Astrocyte (in vitro differentiated cells and primary cell): ENCODE data around the gene MAPK8IP3. TPM values are rescaled to one million over a fixed set of nuclear protein-coding genes. Genes with fewer than 3 reads are reported as not detected.
A peak's percentile ranks its signal among the peaks of the same experiment; 100 is the strongest.

Experiments used
- DNase-seq: peaks from one replicate; pipeline ENCODE4 v3.0.0-alpha.2; 2010; ENCODE audit warnings: low read depth
- FAIRE-seq: peaks from 2 replicates; lab custom pipeline; 2011; peaks lifted over from hg19 to GRCh38; lab: Jason Lieb, UNC
- H2AFZ ChIP-seq: 2 replicates; pipeline ENCODE4 v1.6.0; 2012; ENCODE audit warnings: low read depth, low read length, inconsistent platforms
- H3K27ac ChIP-seq: 2 replicates; pipeline ENCODE4 v1.5.1; 2011; ENCODE audit warnings: low read depth, low read length, inconsistent platforms
- H3K27me3 ChIP-seq: 2 replicates; pipeline ENCODE4 v1.6.0; 2011; ENCODE audit warnings: low read length, inconsistent platforms; ENCODE audit not compliant: insufficient read depth
- H3K36me3 ChIP-seq: 2 replicates; pipeline ENCODE4 v1.5.1; 2011; ENCODE audit warnings: low read length, inconsistent platforms; ENCODE audit not compliant: insufficient read depth
- H3K4me1 ChIP-seq: 2 replicates; pipeline ENCODE4 v1.5.1; 2011; ENCODE audit warnings: low read length, inconsistent platforms; ENCODE audit not compliant: insufficient read depth
- H3K4me2 ChIP-seq: 2 replicates; pipeline ENCODE4 v1.6.0; 2012; ENCODE audit warnings: low read length, inconsistent platforms
- H3K4me3 ChIP-seq: 2 replicates; pipeline ENCODE4 v1.5.1; 2011; ENCODE audit warnings: low read depth, mild to moderate bottlenecking, low read length, inconsistent platforms; ENCODE audit not compliant: insufficient read depth
- H3K79me2 ChIP-seq: 2 replicates; pipeline ENCODE4 v1.6.0; 2012; ENCODE audit warnings: mild to moderate bottlenecking, low read length, inconsistent platforms; ENCODE audit not compliant: insufficient read depth
- H3K9ac ChIP-seq: 2 replicates; pipeline ENCODE4 v1.6.0; 2012; ENCODE audit warnings: mild to moderate bottlenecking, low read length, inconsistent platforms
- H3K9me3 ChIP-seq: 2 replicates; pipeline ENCODE4 v1.5.1; 2012; ENCODE audit warnings: low read depth, mild to moderate bottlenecking, low read length, inconsistent platforms; ENCODE audit not compliant: insufficient read depth
- H4K20me1 ChIP-seq: 2 replicates; pipeline ENCODE4 v1.6.0; 2012; ENCODE audit warnings: low read length, inconsistent platforms; ENCODE audit not compliant: insufficient read depth
- H3K27ac Mint-ChIP-seq: one replicate; pipeline ENCODE4 v1.8.0; 2021; ENCODE audit warnings: mild to moderate bottlenecking, mixed read lengths; ENCODE audit not compliant: unreplicated experiment
- H3K27me3 Mint-ChIP-seq: one replicate; pipeline ENCODE4 v1.8.0; 2021; ENCODE audit warnings: low read depth, mixed read lengths; ENCODE audit not compliant: unreplicated experiment
- H3K36me3 Mint-ChIP-seq: one replicate; pipeline ENCODE4 v1.8.0; 2021; ENCODE audit warnings: low read depth, mixed read lengths; ENCODE audit not compliant: unreplicated experiment
- H3K4me1 Mint-ChIP-seq: one replicate; pipeline ENCODE4 v1.8.0; 2021; ENCODE audit warnings: low read depth, mixed read lengths; ENCODE audit not compliant: unreplicated experiment
- H3K4me3 Mint-ChIP-seq: one replicate; pipeline ENCODE4 v1.8.0; 2021; ENCODE audit warnings: mild to moderate bottlenecking, moderate library complexity, mixed read lengths; ENCODE audit not compliant: unreplicated experiment
- H3K9me3 Mint-ChIP-seq: one replicate; pipeline ENCODE4 v1.8.0; 2021; ENCODE audit warnings: mild to moderate bottlenecking, mixed read lengths; ENCODE audit not compliant: unreplicated experiment
- EZH2 ChIP-seq: IDR thresholded peaks from 2 replicates; pipeline ENCODE4 v1.6.1; 2012; ENCODE audit warnings: mild to moderate bottlenecking, low read length, inconsistent platforms; ENCODE audit not compliant: insufficient read depth
- total RNA-seq: library from RNA; stranded (reverse); gene quantifications from 2 replicates; pipeline ENCODE4 v1.2.1, GENCODE V29; 2021
- TF ChIP-seq, protein P1 (sequence below): IDR thresholded peaks from 2 replicates; pipeline ENCODE4 v1.5.1; 2011; ENCODE audit warnings: low read depth, mild to moderate bottlenecking, inconsistent platforms, low read length, moderate library complexity; ENCODE audit not compliant: insufficient read depth

MAPK8IP3 gene
- total RNA-seq, 1 donor from 2014 or later: 92.4 TPM

- FAIRE-seq (no peak), DNase-seq (peak; percentile 29)
- Histone ChIP-seq H3K9me3 (no peaks in the 10 kb centered on the region), H3K4me1 (peaks cover 27% of the 10 kb centered on the region), H3K4me3 (peak overlapping the region; percentile 91), H3K27me3 (no peaks in the 10 kb centered on the region), H4K20me1 (peaks cover 46% of the 10 kb centered on the region), H3K9ac (peak overlapping the region; percentile 98), H3K4me2 (peak overlapping the region; percentile 99), H2AFZ (peak overlapping the region; percentile 86), H3K36me3 (peaks cover 11% of the 10 kb centered on the region), H3K27ac (peak overlapping the region; percentile 92), H3K79me2 (peaks cover 58% of the 10 kb centered on the region)
- Mint-ChIP-seq H3K9me3 (no peaks in the 10 kb centered on the region), H3K27ac (peak overlapping the region; percentile 77), H3K4me3 (peak overlapping the region; percentile 92), H3K4me1 (peaks cover 20% of the 10 kb centered on the region), H3K36me3 (peaks cover 10% of the 10 kb centered on the region), H3K27me3 (no peaks in the 10 kb centered on the region)
- TF ChIP-seq EZH2: no peak
- TF ChIP-seq, protein P1, sequence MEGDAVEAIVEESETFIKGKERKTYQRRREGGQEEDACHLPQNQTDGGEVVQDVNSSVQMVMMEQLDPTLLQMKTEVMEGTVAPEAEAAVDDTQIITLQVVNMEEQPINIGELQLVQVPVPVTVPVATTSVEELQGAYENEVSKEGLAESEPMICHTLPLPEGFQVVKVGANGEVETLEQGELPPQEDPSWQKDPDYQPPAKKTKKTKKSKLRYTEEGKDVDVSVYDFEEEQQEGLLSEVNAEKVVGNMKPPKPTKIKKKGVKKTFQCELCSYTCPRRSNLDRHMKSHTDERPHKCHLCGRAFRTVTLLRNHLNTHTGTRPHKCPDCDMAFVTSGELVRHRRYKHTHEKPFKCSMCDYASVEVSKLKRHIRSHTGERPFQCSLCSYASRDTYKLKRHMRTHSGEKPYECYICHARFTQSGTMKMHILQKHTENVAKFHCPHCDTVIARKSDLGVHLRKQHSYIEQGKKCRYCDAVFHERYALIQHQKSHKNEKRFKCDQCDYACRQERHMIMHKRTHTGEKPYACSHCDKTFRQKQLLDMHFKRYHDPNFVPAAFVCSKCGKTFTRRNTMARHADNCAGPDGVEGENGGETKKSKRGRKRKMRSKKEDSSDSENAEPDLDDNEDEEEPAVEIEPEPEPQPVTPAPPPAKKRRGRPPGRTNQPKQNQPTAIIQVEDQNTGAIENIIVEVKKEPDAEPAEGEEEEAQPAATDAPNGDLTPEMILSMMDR: no peak
Observed at GRCh38 chr16:1706386-1707192, 594 bp downstream of the MAPK8IP3 start.

GRCh38 chr16:1707193-1707790 lies 1.3 kb downstream of the MAPK8IP3 start:
- FAIRE-seq (no peak), DNase-seq (peak; percentile 52)
- Mint-ChIP-seq H3K27me3 (no peaks in the 10 kb centered on the region), H3K27ac (peak overlapping the region; percentile 77), H3K9me3 (no peaks in the 10 kb centered on the region), H3K4me3 (peak overlapping the region; percentile 92), H3K4me1 (peaks cover 20% of the 10 kb centered on the region), H3K36me3 (peaks cover 3% of the 10 kb centered on the region)
- peak overlapping the region; percentile 98 for H3K9ac ChIP-seq
- TF ChIP-seq EZH2: no peak
- TF ChIP-seq, protein P1: no peak
- H2AFZ ChIP-seq: no peak overlapping the region
- peaks cover 65% of the 10 kb centered on the region for H3K79me2 ChIP-seq
- H3K4me1 ChIP-seq: peaks cover 28% of the 10 kb centered on the region
- no peaks in the 10 kb centered on the region for H3K9me3 ChIP-seq
- H3K4me3 ChIP-seq: peak overlapping the region; percentile 91
- peaks cover 4% of the 10 kb centered on the region for H3K36me3 ChIP-seq
- H3K27me3 ChIP-seq: no peaks in the 10 kb centered on the region
- H4K20me1 ChIP-seq: peaks cover 50% of the 10 kb centered on the region
- peak overlapping the region; percentile 99 for H3K4me2 ChIP-seq
- peak overlapping the region; percentile 60 for H3K27ac ChIP-seq
